HEK293 (cell line): Measurements from ENCODE around the gene RIMKLA.

Source experiments
- BCL6B ChIP-seq: fragments of 450-650 bp; formaldehyde crosslinking; IDR thresholded peaks from 2 replicates; pipeline ENCODE4 v1.5.1; 2017; ENCODE audit warnings: missing biosample characterization, missing genetic modification characterization
- EGR2 ChIP-seq: fragments of 450-650 bp; formaldehyde crosslinking; IDR thresholded peaks from 2 replicates; pipeline ENCODE4 v1.5.1; 2016; ENCODE audit warnings: low read depth, missing biosample characterization, missing genetic modification characterization
- ELK4 ChIP-seq: IDR thresholded peaks from 2 replicates; pipeline ENCODE4 v1.6.1; 2011; ENCODE audit warnings: mild to moderate bottlenecking, low read depth, low read length, borderline replicate concordance
- GLI2 ChIP-seq: fragments of 450-650 bp; formaldehyde crosslinking; IDR thresholded peaks from 2 replicates; pipeline ENCODE4; 2017; ENCODE audit warnings: missing biosample characterization, missing genetic modification characterization, low read depth, borderline replicate concordance
- HOXA7 ChIP-seq: sonication (generic); formaldehyde crosslinking; IDR thresholded peaks from 2 replicates; pipeline ENCODE4 v1.8.1; 2022; ENCODE audit warnings: missing genetic modification reagents, borderline replicate concordance
- IKZF3 ChIP-seq: fragments of 450-650 bp; IDR thresholded peaks from 2 replicates; pipeline ENCODE4 v1.5.0; 2018; ENCODE audit warnings: missing biosample characterization, mild to moderate bottlenecking, missing genetic modification characterization, moderate library complexity
- KLF10 ChIP-seq: fragments of 450-650 bp; IDR thresholded peaks from 2 replicates; pipeline ENCODE4 v1.5.1; 2018; ENCODE audit warnings: missing biosample characterization, mild to moderate bottlenecking, missing genetic modification characterization
- PRDM10 ChIP-seq: fragments of 450-650 bp; formaldehyde crosslinking; IDR thresholded peaks from 2 replicates; pipeline ENCODE4 v1.5.1; 2016; ENCODE audit warnings: missing biosample characterization, missing genetic modification characterization
- SETDB1 ChIP-seq: IDR thresholded peaks from one replicate; pipeline ENCODE4 v1.6.1; 2017; ENCODE audit warnings: mild to moderate bottlenecking, low read length, moderate library complexity, mixed read lengths; ENCODE audit not compliant: insufficient read length
- ZBTB21 ChIP-seq: fragments of 450-650 bp; formaldehyde crosslinking; IDR thresholded peaks from 2 replicates; pipeline ENCODE4 v1.5.1; 2017; ENCODE audit warnings: missing biosample characterization, missing genetic modification characterization
- ZBTB48 ChIP-seq: fragments of 450-650 bp; formaldehyde crosslinking; IDR thresholded peaks from 2 replicates; pipeline ENCODE4 v1.5.1; 2016; ENCODE audit warnings: missing biosample characterization, missing genetic modification characterization
- ZBTB7A ChIP-seq: fragments of 450-650 bp; formaldehyde crosslinking; IDR thresholded peaks from 2 replicates; pipeline ENCODE4 v1.5.1; 2016; ENCODE audit warnings: low read depth, missing biosample characterization, missing genetic modification characterization
- ZFHX2 ChIP-seq: fragments of 450-650 bp; formaldehyde crosslinking; conservative IDR thresholded peaks from 2 replicates; pipeline ENCODE4 v1.5.1; 2016; ENCODE audit warnings: missing biosample characterization, missing genetic modification characterization
- ZNF132 ChIP-seq: fragments of 450-650 bp; formaldehyde crosslinking; IDR thresholded peaks from 2 replicates; pipeline ENCODE4 v1.5.1; 2017; ENCODE audit warnings: missing biosample characterization, missing genetic modification characterization, borderline replicate concordance
- ZNF146 ChIP-seq: fragments of 450-650 bp; formaldehyde crosslinking; IDR thresholded peaks from 2 replicates; pipeline ENCODE4 v1.5.1; 2016; ENCODE audit warnings: missing biosample characterization, missing genetic modification characterization
- ZNF19 ChIP-seq: fragments of 450-650 bp; formaldehyde crosslinking; IDR thresholded peaks from 2 replicates; pipeline ENCODE4; 2016; ENCODE audit warnings: missing biosample characterization, missing genetic modification characterization, low read depth
- ZNF202 ChIP-seq: fragments of 450-650 bp; formaldehyde crosslinking; IDR thresholded peaks from 2 replicates; pipeline ENCODE4 v1.5.1; 2016; ENCODE audit warnings: missing biosample characterization, missing genetic modification characterization, borderline replicate concordance
- ZNF26 ChIP-seq: fragments of 450-650 bp; formaldehyde crosslinking; IDR thresholded peaks from 2 replicates; pipeline ENCODE4 v1.5.1; 2016; ENCODE audit warnings: missing biosample characterization, missing genetic modification characterization
- ZNF311 ChIP-seq: fragments of 450-650 bp; formaldehyde crosslinking; IDR thresholded peaks from 2 replicates; pipeline ENCODE4 v1.5.1; 2017; ENCODE audit warnings: missing biosample characterization, missing genetic modification characterization, borderline replicate concordance
- ZNF350 ChIP-seq: fragments of 450-650 bp; formaldehyde crosslinking; IDR thresholded peaks from 2 replicates; pipeline ENCODE4 v1.5.0; 2017; ENCODE audit warnings: missing biosample characterization, mild to moderate bottlenecking, missing genetic modification characterization
- ZNF404 ChIP-seq: fragments of 450-650 bp; formaldehyde crosslinking; IDR thresholded peaks from 2 replicates; pipeline ENCODE4 v1.5.1; 2017; ENCODE audit warnings: missing biosample characterization, missing genetic modification characterization
- ZNF433 ChIP-seq: fragments of 450-650 bp; formaldehyde crosslinking; IDR thresholded peaks from 2 replicates; pipeline ENCODE4 v1.5.1; 2016; ENCODE audit warnings: missing biosample characterization, missing genetic modification characterization, low read depth
- ZNF521 ChIP-seq: fragments of 450-650 bp; formaldehyde crosslinking; IDR thresholded peaks from 2 replicates; pipeline ENCODE4 v1.5.1; 2017; ENCODE audit warnings: missing biosample characterization, mild to moderate bottlenecking, missing genetic modification characterization
- ZNF530 ChIP-seq: fragments of 450-650 bp; formaldehyde crosslinking; IDR thresholded peaks from 2 replicates; pipeline ENCODE4 v1.5.1; 2016; ENCODE audit warnings: low read depth, missing biosample characterization, missing genetic modification characterization
- ZNF596 ChIP-seq: fragments of 450-650 bp; IDR thresholded peaks from 2 replicates; pipeline ENCODE4 v1.5.0; 2018; ENCODE audit warnings: missing biosample characterization, mild to moderate bottlenecking, missing genetic modification characterization, moderate library complexity
- ZNF610 ChIP-seq: fragments of 450-650 bp; formaldehyde crosslinking; IDR thresholded peaks from 2 replicates; pipeline ENCODE4 v1.5.1; 2016; ENCODE audit warnings: missing biosample characterization, missing genetic modification characterization, borderline replicate concordance
- ZNF677 ChIP-seq: fragments of 450-650 bp; IDR thresholded peaks from 2 replicates; pipeline ENCODE4 v1.5.0; 2018; ENCODE audit warnings: missing biosample characterization, mild to moderate bottlenecking, missing genetic modification characterization, moderate library complexity
- ZNF707 ChIP-seq: fragments of 450-650 bp; formaldehyde crosslinking; IDR thresholded peaks from 2 replicates; pipeline ENCODE4 v1.5.1; 2016; ENCODE audit warnings: missing biosample characterization, missing genetic modification characterization
- ZNF747 ChIP-seq: fragments of 450-650 bp; formaldehyde crosslinking; IDR thresholded peaks from 2 replicates; pipeline ENCODE4 v1.5.1; 2016; ENCODE audit warnings: missing biosample characterization, missing genetic modification characterization
- ZNF791 ChIP-seq: fragments of 450-650 bp; formaldehyde crosslinking; IDR thresholded peaks from 2 replicates; pipeline ENCODE4 v1.5.1; 2016; ENCODE audit warnings: missing biosample characterization, missing genetic modification characterization
- ZNF837 ChIP-seq: fragments of 450-650 bp; formaldehyde crosslinking; IDR thresholded peaks from 2 replicates; pipeline ENCODE4 v1.5.1; 2016; ENCODE audit warnings: missing biosample characterization, missing genetic modification characterization
- ZSCAN23 ChIP-seq: fragments of 450-650 bp; formaldehyde crosslinking; IDR thresholded peaks from 2 replicates; pipeline ENCODE4 v1.5.1; 2016; ENCODE audit warnings: missing biosample characterization, missing genetic modification characterization
- ZSCAN5A ChIP-seq: fragments of 450-650 bp; formaldehyde crosslinking; IDR thresholded peaks from 2 replicates; pipeline ENCODE4 v1.5.1; 2016; ENCODE audit warnings: missing biosample characterization, missing genetic modification characterization

RIMKLA gene

GRCh38 chr1:42420911-42421585 is 40.5 kb downstream of the RIMKLA start (continued):
- peak; percentile 93 for TF ChIP-seq PRDM10 (tag by site-specific recombination)
- TF ChIP-seq ZNF610 (tag by site-specific recombination), result peak; percentile 37; the same call in 1 of the 2 replicates
- no peak for TF ChIP-seq HOXA7 (CRISPR knock-in tag)
- TF ChIP-seq ELK4, result no peak
- TF ChIP-seq ZNF19, result no peak
- no peak for TF ChIP-seq ZNF747
- TF ChIP-seq IKZF3 (tag by site-specific recombination), result peak; percentile 41
- no peak for TF ChIP-seq ZNF837
- no peak for TF ChIP-seq ZNF521 (tag by site-specific recombination)
- no peak for TF ChIP-seq SETDB1
- peak; percentile 64 for TF ChIP-seq KLF10 (tag by site-specific recombination)
- TF ChIP-seq ZSCAN23, result no peak
- no peak for TF ChIP-seq ZBTB7A (tag by site-specific recombination)
- no peak for TF ChIP-seq ZNF530 (tag by site-specific recombination)
- no peak for TF ChIP-seq ZNF433
- TF ChIP-seq ZFHX2 (tag by site-specific recombination), result no peak
- TF ChIP-seq ZBTB21 (tag by site-specific recombination), result peak; percentile 43; the same call in 1 of the 2 replicates
- TF ChIP-seq ZNF350 (tag by site-specific recombination), result no peak
- TF ChIP-seq ZNF311 (tag by site-specific recombination), result no peak
- TF ChIP-seq ZNF202 (tag by site-specific recombination), result no peak
- no peak for TF ChIP-seq ZSCAN5A (tag by site-specific recombination)
- TF ChIP-seq ZNF677, result no peak
- no peak for TF ChIP-seq ZNF132 (tag by site-specific recombination)
- TF ChIP-seq ZNF404 (tag by site-specific recombination), result no peak
- TF ChIP-seq GLI2 (tag by site-specific recombination), result no peak
- no peak for TF ChIP-seq ZNF707 (tag by site-specific recombination)
- TF ChIP-seq ZNF791 (tag by site-specific recombination), result no peak
- no peak for TF ChIP-seq BCL6B (tag by site-specific recombination)
- no peak for TF ChIP-seq ZNF146
- TF ChIP-seq EGR2 (tag by site-specific recombination), result no peak
- TF ChIP-seq ZNF596 (tag by site-specific recombination), result no peak
- TF ChIP-seq ZBTB48, result peak; percentile 75; the same call in 1 of the 2 replicates
- TF ChIP-seq ZNF26 (tag by site-specific recombination), result no peak
